HCT116 (cell line): Measurements from ENCODE around the gene HLCS. TPM values are rescaled to one million over a fixed set of nuclear protein-coding genes. Genes with fewer than 3 reads are reported as not detected.

Experiments
- ATAC-seq: fragments of 200-7000 bp; cut with Tn5 transposase; 2 replicates; pipeline ENCODE4 v1.9.1; 2020; ENCODE audit warnings: mild to moderate bottlenecking, moderate library complexity
- BruUV-seq: library from RNA; stranded (reverse); fragments of 400-500 nt; replicated peaks from 2 replicates; lab custom pipeline; 2021; lab: Mats Ljungman, UMichigan
- CTCF ChIA-PET: fragments of 300-600 bp; sonication (Branson Sonifier 250); formaldehyde crosslinking; loops from one replicate; lab custom pipeline; 2021; ENCODE audit warnings: antibody characterized with exemption; lab: Charles Lee
- POLR2A ChIA-PET: fragments of 300-600, 350-600 bp; sonication (Branson Sonifier 250); formaldehyde crosslinking; loops from one replicate; lab custom pipeline; 2021; ENCODE audit warnings: antibody characterized with exemption; lab: Charles Lee
- RAD21 ChIA-PET, 2 experiments: fragments of 300-600 bp; sonication (Branson Sonifier 250); formaldehyde crosslinking; loops; one replicate each; lab custom pipeline; 2023; ENCODE audit warnings: low total read pairs in 2 of 2; ENCODE audit not compliant: uncharacterized antibody in 2 of 2, unreplicated experiment in 2 of 2, low non-redundant PET in 1 of 2; lab: Charles Lee
- DNase-seq: peaks from one replicate; pipeline ENCODE4 v3.0.0-alpha.2; 2010; ENCODE audit warnings: low read depth, low spot score
- H2AFZ ChIP-seq: fragments of 200-600 bp; shearing (Covaris generic), sonication (generic); 2 replicates; pipeline ENCODE4 v1.6.1; 2017; ENCODE audit warnings: low read depth, mixed run types, mixed read lengths, antibody characterized with exemption, low read length; ENCODE audit not compliant: poor library complexity, severe bottlenecking
- H3K27ac ChIP-seq: 2 replicates; pipeline ENCODE4 v1.5.1; 2012; ENCODE audit warnings: low read depth, low read length
- H3K27me3 ChIP-seq: fragments of 200-600 bp; sonication (generic); 2 replicates; pipeline ENCODE4 v1.6.1; 2016; ENCODE audit warnings: mixed run types, low read length, mixed read lengths; ENCODE audit not compliant: insufficient read depth
- H3K36me3 ChIP-seq, 2 experiments: fragments of 200-500 bp in 1 of 2; fragments of 200-600 bp in 1 of 2; sonication (Bioruptor generic) in 1 of 2; sonication (generic) in 1 of 2; 2 replicates each; pipeline versions ENCODE4 v1.5.1 to v1.6.1; 2014 to 2016; ENCODE audit warnings: low read length in 2 of 2, inconsistent platforms in 1 of 2, mixed read lengths in 1 of 2, mixed run types in 1 of 2; ENCODE audit not compliant: insufficient read depth in 2 of 2, control insufficient read depth in 1 of 2
- H3K4me1 ChIP-seq, 2 experiments: fragments of 200-600 bp in 1 of 2; sonication (generic) in 1 of 2; 2 replicates each; pipeline versions ENCODE4 v1.5.1 to v1.6.1; 2012 to 2017; ENCODE audit warnings: low read length in 2 of 2, inconsistent platforms in 1 of 2, mild to moderate bottlenecking in 1 of 2, mixed read lengths in 1 of 2, mixed run types in 1 of 2, moderate library complexity in 1 of 2; ENCODE audit not compliant: insufficient read depth in 2 of 2, control insufficient read depth in 1 of 2
- H3K4me2 ChIP-seq: fragments of 200-600 bp; sonication (generic); 2 replicates; pipeline ENCODE4 v1.6.1; 2017; ENCODE audit warnings: mixed run types, low read length, mixed read lengths
- H3K4me3 ChIP-seq, 2 experiments: fragments of 200-600 bp in 1 of 2; sonication (generic) in 1 of 2; replicated peaks in 1 of 2; 2 replicates each; pipeline ENCODE4 v1.5.1; 2011 to 2016; ENCODE audit warnings: low read length in 2 of 2, control low read depth in 1 of 2, low read depth in 1 of 2, mild to moderate bottlenecking in 1 of 2, mixed read lengths in 1 of 2, mixed run types in 1 of 2
- H3K79me2 ChIP-seq: fragments of 200-600 bp; sonication (generic); 2 replicates; pipeline ENCODE4 v1.6.1; 2017; ENCODE audit warnings: mild to moderate bottlenecking, mixed run types, low read length, moderate library complexity, mixed read lengths; ENCODE audit not compliant: insufficient read depth
- H3K9ac ChIP-seq: fragments of 200-600 bp; sonication (generic); 2 replicates; pipeline ENCODE4 v1.6.1; 2016; ENCODE audit warnings: low read length, mixed read lengths
- H3K9me2 ChIP-seq: fragments of 200-600 bp; sonication (generic), shearing (Covaris generic); 2 replicates; pipeline ENCODE4 v1.6.1; 2017; ENCODE audit warnings: mixed run types, mild to moderate bottlenecking, moderate library complexity; ENCODE audit not compliant: insufficient read depth
- H3K9me3 ChIP-seq, 2 experiments: fragments of 200-500 bp in 1 of 2; fragments of 200-600 bp in 1 of 2; sonication (Bioruptor generic) in 1 of 2; sonication (generic) in 1 of 2; 2 replicates each; pipeline ENCODE4 v1.6.1; 2014 to 2017; ENCODE audit warnings: low read length in 2 of 2, mixed read lengths in 2 of 2, inconsistent platforms in 1 of 2, low read depth in 1 of 2, mild to moderate bottlenecking in 1 of 2, mixed run types in 1 of 2, moderate library complexity in 1 of 2; ENCODE audit not compliant: control insufficient read depth in 1 of 2, insufficient read depth in 1 of 2
- H4K20me1 ChIP-seq: fragments of 200-600 bp; sonication (generic), shearing (Covaris generic); 2 replicates; pipeline ENCODE4 v1.6.1; 2017; ENCODE audit warnings: mixed run types, mild to moderate bottlenecking, moderate library complexity; ENCODE audit not compliant: insufficient read depth
- ATF3 ChIP-seq: IDR thresholded peaks from 2 replicates; pipeline ENCODE4 v1.6.1; 2012
- CBX3 ChIP-seq: IDR thresholded peaks from 2 replicates; pipeline ENCODE4 v1.6.1; 2012; ENCODE audit warnings: low read depth
- CEBPB ChIP-seq: IDR thresholded peaks from 2 replicates; pipeline ENCODE4 v1.6.1; 2012; ENCODE audit warnings: low read depth
- EGR1 ChIP-seq: IDR thresholded peaks from 2 replicates; pipeline ENCODE4 v1.6.1; 2012; ENCODE audit warnings: low read depth
- ELF1 ChIP-seq: IDR thresholded peaks from 2 replicates; pipeline ENCODE4 v1.6.1; 2012; ENCODE audit warnings: low read depth, borderline replicate concordance
- EZH2 ChIP-seq: fragments of 200-600 bp; sonication (generic); IDR thresholded peaks from 2 replicates; pipeline ENCODE4 v1.6.1; 2017; ENCODE audit warnings: antibody characterized with exemption, mixed run types
- FOSL1 ChIP-seq: IDR thresholded peaks from 2 replicates; pipeline ENCODE4 v1.6.1; 2012; ENCODE audit warnings: low read depth
- JUND ChIP-seq: IDR thresholded peaks from 2 replicates; pipeline ENCODE4 v1.6.1; 2012
- MAX ChIP-seq: IDR thresholded peaks from 2 replicates; pipeline ENCODE4 v1.6.1; 2012
- POLR2AphosphoS5 ChIP-seq: IDR thresholded peaks from 2 replicates; pipeline ENCODE4 v1.6.1; 2011; ENCODE audit warnings: mild to moderate bottlenecking, low read depth, low read length, moderate library complexity
- RAD21 ChIP-seq: IDR thresholded peaks from 2 replicates; pipeline ENCODE4 v1.6.1; 2012; ENCODE audit warnings: low read depth, mild to moderate bottlenecking
- REST ChIP-seq: IDR thresholded peaks from 2 replicates; pipeline ENCODE4 v1.6.1; 2012; ENCODE audit warnings: low read depth
- TCF7L2 ChIP-seq: IDR thresholded peaks from 2 replicates; pipeline ENCODE4 v1.7.0; 2011; ENCODE audit warnings: borderline replicate concordance, inconsistent platforms; ENCODE audit not compliant: insufficient read depth, insufficient read length; ENCODE audit errors: extremely low read depth
- YY1 ChIP-seq: IDR thresholded peaks from 2 replicates; pipeline ENCODE4 v1.6.1; 2011; ENCODE audit warnings: low read length, low read depth, moderate library complexity, mild to moderate bottlenecking; ENCODE audit not compliant: insufficient replicate concordance; ENCODE audit errors: extremely low read depth
- ZFX ChIP-seq: fragments of 450-650 bp; IDR thresholded peaks from 2 replicates; pipeline ENCODE4 v1.6.1; 2017
- ZNF274 ChIP-seq: fragments of 200-500 bp; sonication (Bioruptor generic); IDR thresholded peaks from 2 replicates; pipeline ENCODE4 v1.6.1; 2014; ENCODE audit warnings: mild to moderate bottlenecking, low read depth, low read length, inconsistent platforms
- intact Hi-C: fragments of 100-400 bp; cut with micrococcal nuclease; formaldehyde crosslinking; loops from 2 replicates; pipeline ENCODE4 v1.10.0; 2022
- total RNA-seq: library from RNA; stranded (reverse); gene quantifications from one replicate; pipeline ENCODE4 v1.2.1, GENCODE V29; 2021; ENCODE audit not compliant: unreplicated experiment

The HLCS gene
- total RNA-seq, 1 experiment from 2014 or later: 18.5 TPM

GRCh38 chr21:36945496-36946138 lies 20.9 kb downstream of the HLCS start:
- intact Hi-C loops: no loop called here
- Histone ChIP-seq H3K4me1 (no peaks in the 10 kb centered on the region), H4K20me1 (no peaks in the 10 kb centered on the region), H3K79me2 (no peaks in the 10 kb centered on the region), H3K9me3 (no peaks in the 10 kb centered on the region), H2AFZ (no peak overlapping the region), H3K9ac (no peak overlapping the region), H3K4me2 (no peak overlapping the region), H3K27me3 (no peaks in the 10 kb centered on the region), H3K36me3 (0 out of 4 replicates have a peak, but pooled peaks cover 0 to 7% of the 10 kb centered on the region in 2 experiments), H3K9me2 (no peaks in the 10 kb centered on the region), H3K27ac (no peak overlapping the region), H3K4me3 (no peak overlapping the region)
- ChIA-PET CTCF (no interaction called here), RAD21 (no interaction called here), POLR2A (no interaction called here)
- TF ChIP-seq EGR1 (no peak), CEBPB (no peak), YY1 (no peak), JUND (no peak), ATF3 (no peak), FOSL1 (no peak), ZFX (no peak), EZH2 (no peak), ELF1 (no peak)
- no peak for ATAC-seq
- BruUV-seq: no TSS peak
- no peak for DNase-seq

- no peaks in the 10 kb centered on the region for H3K79me2 ChIP-seq
- no peak overlapping the region for H3K27ac ChIP-seq
- H3K9me3 ChIP-seq: no peaks in the 10 kb centered on the region
- no peak for DNase-seq
- no peak overlapping the region for H3K4me2 ChIP-seq
- ATAC-seq: no peak
- ChIA-PET CTCF (no interaction called here), POLR2A (no interaction called here), RAD21 (no interaction called here)
- TSS peak; percentile 43 for BruUV-seq
- no peaks in the 10 kb centered on the region for H4K20me1 ChIP-seq
- H3K27me3 ChIP-seq: no peaks in the 10 kb centered on the region
- H3K9me2 ChIP-seq: no peaks in the 10 kb centered on the region
- H3K36me3 ChIP-seq: 0 out of 4 replicates have a peak, but pooled peaks cover 0 to 3% of the 10 kb centered on the region in 2 experiments
- H3K9ac ChIP-seq: no peak overlapping the region
- H3K4me3 ChIP-seq: no peak overlapping the region
- peaks cover 3 to 7% of the 10 kb centered on the region in 2 experiments; a peak in 3 of 4 replicates for H3K4me1 ChIP-seq
- intact Hi-C loops: no loop called here
- H2AFZ ChIP-seq: no peak overlapping the region
- TF ChIP-seq YY1 (no peak), ZNF274 (no peak), EGR1 (no peak), JUND (no peak), TCF7L2 (no peak), CBX3 (no peak), MAX (no peak), RAD21 (no peak), CEBPB (no peak), REST (no peak), POLR2AphosphoS5 (no peak)
These were observed 29.9 kb downstream of the HLCS start for GRCh38 chr21:36936361-36937135.
